ENCODE measurements around the gene KRTAP12-3.
"Not testable (repeated sequence)": the region's sequence is repeated elsewhere in the genome, so short reads cannot be mapped to it uniquely, and the experiment has no call there.

The KRTAP12-3 gene

DNA sequence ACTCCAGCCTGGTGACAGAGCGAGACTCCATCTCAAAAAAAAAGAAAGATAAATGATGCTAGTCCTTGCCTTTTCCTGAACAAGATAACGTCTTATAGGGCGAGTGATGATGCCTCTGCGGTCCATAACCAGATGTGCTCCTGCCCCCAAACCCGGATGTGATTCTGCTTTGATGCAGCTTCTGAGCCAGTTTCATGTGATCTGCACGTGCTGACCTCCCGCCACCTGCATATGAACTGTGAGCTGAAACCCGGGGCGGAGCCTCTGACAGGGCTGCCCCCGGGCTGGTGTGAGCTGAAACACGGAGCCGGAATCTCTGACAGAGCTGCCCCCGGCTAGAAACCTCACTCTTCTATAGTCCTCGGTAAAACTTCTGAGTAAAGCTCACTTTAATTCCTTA, 4.6 kb upstream of the KRTAP12-3 start:
- DNase-seq, result no peak

DNA sequence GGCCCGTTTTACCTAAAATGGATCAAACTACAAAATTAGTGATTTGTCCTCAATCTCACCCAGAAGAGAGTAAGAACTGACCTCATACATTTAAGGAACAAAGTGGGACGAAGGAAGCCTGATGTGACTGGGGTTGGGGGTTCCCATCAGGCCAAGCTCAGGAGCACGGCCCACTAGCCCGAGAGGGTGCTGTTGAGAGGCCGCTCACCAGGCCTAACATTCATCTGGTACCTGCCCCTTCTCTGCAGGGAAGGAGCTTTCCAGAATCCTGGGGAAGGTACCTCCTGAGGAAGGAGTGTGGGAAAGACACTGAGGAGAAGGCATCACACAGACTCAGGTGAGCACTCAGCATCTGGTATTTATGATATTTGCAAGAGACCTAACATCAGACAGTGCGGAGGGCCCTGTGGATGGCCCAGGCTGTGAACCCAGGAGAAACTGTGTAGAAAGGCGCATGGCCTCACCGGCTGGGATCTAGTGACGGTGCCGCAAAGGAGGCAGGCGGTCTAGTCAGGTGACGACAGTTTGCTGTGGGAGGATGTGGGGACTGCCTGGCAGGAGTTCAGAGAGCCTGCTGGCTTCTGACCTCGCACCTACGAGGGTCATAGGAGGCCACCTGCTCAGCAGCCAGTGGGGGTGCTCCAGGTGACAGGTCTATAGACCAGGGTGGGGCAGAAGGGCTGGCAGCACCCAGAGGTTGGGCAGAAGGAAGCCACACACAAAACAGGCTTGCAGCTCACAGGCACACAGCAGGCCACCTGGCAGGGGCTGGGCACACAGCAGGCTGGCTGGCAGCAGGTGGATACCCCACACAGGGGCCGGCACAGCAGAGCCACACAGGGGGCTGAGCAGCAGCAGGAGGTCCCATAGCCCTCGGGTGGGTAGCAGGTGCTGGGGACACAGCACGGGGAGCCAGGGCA, 3.8 kb upstream of the KRTAP12-3 start:
- DNase-seq, result peak; percentile 67

DNA sequence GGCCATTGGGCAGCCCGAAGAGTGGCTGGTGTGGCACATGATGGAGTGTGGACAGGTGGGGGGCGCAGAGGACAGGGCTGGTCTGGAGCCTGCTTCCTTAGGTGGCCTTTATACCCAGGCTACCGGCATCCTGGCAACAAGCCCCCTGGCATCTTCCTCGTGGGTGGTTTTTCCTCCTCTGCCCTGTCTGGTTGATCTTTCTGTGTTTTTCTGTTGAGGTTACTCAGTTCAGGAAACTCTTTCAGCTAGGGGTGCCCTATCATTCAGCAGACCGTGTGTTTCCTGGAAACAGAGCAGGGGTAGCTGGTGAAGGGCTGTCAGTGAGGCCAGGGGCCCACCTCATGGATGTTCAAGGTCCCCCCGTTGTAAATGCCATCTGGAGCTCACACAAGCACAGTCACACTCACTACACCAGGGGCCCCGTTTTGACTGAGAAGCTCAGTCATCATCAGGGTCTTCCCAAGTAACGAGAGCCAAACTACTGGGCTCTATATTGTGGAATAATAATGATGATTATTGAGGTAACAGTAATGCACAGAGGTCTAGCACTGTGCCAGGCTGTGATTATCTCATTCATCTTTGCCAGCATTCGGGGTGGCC, 3.1 kb upstream of the KRTAP12-3 start, which contains the start of gene KRTAP12-4:
KRTAP12-4 (minus strand) TSS at position 84 of the 600 bp plus-strand sequence; CDS start at position 39, 45 bp downstream.
- DNase-seq, result no peak

DNA sequence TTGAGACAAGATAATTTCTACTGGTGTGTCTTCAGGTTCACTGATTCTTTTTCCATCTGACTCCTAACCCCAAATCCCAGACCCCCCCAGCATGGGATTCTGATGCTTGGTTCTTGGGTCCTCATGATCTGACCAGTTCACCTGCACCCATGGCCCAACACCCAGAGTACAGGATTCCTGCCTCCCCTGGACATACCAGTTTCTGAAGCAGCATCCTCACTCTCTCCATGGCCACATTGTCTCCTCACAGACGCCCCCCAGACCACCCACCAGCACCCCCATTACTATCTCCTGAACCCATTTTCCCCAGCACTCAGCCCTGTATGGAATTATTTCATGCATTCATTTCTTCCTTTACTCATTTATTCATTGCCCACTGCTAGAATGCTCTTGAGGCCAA, 864 bp upstream of the KRTAP12-3 start:
- DNase-seq, result no peak

DNA sequence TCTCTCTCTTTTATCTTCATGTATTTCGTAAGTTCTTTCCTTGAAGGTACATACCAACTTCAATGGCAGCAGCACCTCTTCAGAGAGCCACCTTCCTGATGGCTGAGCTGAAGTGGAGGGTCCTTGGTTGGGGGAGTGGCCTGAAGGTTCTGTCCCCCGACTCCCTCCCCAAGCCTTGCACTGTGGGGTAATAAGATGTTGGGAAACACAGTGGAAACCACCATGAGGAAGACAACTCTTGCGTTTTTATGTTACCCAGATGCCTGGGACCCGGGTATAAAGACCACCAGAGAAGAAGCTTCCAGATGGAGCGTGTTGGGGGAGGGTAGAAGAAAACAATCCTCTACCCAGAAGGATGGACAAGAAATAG, 794 bp downstream of the KRTAP12-3 start:
- no peak for DNase-seq

DNA sequence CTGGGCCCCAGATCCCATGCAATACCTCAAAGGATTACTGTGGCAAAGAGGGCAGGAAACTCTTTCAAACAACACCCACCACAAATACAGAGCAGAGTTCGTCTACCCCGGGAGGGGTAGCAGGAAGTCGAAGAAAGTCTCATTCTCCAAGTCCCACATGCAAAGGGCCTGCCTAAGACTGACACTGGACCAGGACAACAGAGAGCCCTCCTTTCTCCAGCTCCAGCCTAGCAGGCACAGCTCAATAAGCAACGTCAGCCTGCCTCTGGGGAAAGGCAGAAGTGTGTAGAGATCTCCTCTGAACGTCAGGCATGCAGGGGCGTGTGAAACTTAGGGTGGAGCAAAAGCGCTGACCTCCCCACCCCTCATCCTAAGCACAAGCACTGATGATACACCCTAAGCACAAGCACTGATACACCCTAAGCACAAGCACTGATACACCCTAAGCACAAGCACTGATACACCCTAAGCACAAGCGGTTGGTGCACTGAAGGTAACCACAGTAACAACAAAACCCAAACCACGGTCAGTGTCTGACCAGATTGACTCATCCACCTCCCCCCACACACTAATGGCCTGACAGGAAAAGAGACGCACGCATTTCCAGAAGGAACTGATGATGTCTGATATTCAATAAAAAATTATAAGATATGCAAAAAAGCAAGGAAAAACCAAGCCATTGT, 1.3 kb downstream of the KRTAP12-3 start:
- no peak for DNase-seq

DNA sequence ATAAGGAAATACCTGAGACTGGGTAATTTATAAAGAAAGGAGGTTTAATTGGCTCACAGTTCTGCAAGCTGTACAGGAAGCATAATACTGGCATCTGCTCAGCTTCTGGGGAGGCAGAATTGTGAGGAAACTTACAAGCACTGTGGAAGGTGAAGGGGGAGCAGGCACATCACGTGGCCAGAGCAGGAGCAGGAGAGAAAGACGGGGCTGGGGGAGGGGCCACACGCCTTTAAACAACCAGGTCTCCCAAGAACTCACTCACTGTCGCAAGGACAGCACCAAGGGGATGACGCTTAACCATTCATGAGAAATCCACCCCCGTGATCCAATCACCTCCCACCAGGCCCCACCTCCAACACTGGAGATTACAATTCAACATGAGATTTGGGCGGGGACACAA, 3.8 kb downstream of the KRTAP12-3 start:
- not testable (repeated sequence) for DNase-seq

DNA sequence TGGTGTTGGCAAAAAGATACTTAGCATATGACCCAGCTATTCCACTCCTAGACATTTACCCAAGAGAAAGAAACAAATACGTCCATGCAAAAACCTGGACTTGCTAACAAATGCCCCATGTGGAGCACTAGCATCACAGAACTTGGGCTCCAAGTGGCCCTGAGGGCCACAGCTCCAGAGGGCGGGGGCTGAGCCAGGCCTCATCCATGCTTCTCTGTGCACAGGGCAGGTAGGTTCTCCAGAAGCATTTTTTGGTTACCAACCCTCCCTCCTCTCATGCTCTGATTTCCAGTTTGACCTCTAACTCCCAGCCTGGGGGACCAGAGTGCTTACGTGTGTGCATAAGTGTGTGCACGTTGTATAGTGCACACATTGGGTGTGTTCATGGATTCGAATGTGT, 7.0 kb downstream of the KRTAP12-3 start:
- no peak for DNase-seq

DNA sequence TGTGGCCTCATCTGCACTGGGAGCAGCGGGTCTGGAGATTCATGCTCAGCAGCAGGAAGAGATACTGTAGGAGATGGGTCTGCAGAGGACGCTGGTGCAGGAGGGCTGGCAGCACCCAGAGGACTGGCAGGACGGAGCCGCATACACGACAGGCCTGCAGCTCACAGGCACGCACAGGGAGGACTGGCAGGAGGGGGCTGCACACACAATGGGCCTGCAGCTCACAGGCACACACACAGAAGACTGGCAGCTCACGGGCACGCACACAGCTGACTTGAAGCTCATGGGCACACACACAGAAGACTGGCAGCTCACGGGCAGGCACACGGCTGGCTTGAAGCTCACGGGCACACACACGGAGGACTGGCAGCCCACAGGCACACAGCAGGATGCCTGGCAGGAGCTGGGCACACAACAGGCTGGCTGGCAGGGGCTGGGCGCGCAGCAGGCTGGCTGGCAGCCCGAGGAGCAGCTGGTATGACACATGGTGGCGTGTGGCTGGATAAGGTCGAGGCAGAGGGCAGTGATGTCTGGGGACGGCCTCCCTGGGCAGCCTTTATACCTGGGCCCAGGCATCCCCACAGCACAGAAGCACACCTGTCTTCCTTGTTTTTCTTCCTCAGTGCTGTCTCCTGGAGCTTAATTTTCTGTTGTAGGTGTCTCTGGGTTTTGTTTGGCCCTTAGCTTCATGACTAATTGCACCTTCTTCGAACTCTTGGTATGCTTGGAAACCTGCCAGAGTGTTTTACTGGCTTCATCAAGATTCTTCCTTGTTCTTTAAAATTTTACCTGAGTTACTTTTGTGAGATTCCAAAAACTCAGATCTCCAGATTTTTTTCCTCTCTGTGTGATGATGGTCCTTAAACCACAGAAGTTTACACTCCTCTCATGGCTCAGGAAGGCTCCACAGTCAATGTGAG, 8.9 kb downstream of the KRTAP12-3 start, which contains the start of gene KRTAP12-2:
KRTAP12-2 (minus strand) TSS at position 527 of the 920 bp plus-strand sequence; CDS start at position 486, 41 bp downstream.
- no peak for DNase-seq

DNA sequence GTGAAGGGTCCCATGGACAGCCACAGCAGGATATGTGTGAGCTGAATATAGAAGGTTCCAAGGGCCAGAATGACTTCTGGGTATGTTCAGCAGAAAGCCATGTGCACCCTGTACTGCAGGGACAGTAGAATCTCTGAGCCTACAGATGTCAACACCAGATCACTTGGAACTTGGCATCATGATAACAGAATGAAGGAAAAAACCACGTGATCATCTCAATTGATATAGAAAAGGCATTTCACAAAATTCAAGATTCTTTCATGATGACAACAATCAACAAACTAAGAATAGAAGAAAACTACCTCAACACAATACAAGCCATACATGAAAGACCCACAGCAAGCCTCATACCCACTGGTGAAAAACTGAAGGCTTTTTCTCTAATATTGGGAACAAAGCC, 9.9 kb downstream of the KRTAP12-3 start:
- no peak for DNase-seq

DNA sequence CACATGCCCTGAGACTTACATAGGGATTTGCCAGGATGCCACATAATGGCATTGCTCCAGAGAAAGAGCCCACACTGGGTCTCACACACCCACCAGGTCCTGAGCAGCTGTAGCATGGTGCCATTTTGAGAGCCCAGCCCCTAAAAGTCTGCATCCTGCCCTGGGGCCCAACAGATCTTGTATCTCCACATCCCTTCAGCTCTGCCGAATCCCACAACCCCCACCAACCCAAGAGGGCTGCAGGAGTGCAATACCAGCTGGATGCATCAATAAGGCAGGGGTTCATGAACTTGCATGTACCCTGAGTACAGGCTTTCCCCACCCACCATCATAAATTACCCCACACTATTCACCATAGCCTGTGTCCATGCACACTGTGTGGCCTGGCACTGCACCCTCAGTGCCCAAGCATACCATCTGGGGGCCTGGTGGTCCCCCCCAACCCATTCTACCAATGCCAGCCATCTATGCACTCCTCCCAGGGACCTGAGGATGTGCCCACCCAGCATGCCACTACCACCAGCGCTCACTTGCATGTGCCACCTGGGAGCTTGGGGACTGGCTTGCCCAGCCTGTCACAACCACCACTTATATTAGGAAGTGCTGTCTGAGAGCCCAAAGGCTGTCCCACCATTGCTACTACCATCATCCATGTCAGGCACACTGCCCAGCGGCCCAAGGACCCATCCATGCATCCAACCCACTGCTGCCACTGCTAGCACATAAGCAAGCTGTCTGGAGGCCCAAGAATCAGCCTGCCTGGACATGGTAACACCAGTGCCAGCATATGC, 13.1 kb downstream of the KRTAP12-3 start:
- no peak for DNase-seq

DNA sequence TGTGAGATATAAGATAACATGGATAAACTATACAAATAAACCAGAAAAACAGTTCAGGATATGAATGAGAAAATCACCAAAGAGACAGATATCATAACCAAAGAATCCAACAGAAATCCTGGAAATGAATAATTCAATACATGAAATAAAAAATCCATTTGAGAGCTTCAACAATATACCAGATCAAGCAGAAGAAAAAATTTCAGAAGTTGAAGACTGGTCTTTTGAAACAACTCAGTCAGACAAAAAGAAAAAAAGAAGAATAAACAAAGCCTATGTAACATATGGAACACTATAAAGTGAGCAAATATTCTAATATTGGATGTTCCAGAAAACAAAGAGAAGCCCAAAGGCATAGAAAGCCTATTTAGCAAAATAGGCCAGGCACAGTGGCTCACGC, 14.2 kb downstream of the KRTAP12-3 start:
- DNase-seq, result no peak

DNA sequence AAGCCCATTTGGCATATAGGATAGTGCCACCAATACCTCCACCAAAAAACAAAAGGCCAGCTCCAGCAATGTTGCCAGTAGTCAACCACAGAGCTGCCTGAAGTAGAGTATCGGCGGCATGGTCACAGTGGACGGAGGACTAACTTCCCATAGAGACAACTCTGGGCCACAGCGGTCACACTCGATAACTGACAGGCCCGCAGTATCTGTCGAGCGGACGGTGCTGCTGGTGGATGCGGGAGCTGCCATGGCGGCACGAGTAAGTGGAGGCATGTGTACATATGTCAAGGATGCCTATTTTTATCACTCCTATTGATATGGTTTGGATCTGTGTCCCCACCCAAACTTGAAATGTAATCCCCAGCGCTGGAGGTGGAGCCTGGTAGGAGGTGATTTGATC, 20.1 kb downstream of the KRTAP12-3 start:
- DNase-seq, result no peak

DNA sequence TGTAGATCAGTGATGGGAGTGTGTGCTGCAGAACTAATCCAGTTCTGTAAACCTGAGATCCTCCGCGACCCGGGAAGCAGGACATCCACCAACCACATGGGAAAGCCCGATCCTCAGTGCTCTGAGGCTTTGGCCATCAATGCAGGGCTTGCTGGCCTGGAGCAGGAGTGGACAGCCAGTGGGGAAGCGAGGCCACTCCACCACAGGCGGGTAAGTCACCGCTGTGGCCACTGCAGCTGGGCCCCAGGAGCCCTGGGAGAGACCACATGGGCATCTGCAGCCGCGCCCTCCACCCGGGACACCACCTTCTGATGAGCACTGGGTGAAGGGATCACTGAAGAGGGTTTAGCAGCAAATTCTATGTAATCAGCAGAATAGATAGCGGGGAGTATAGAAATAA, 23.4 kb downstream of the KRTAP12-3 start:
- DNase-seq, result no peak

DNA sequence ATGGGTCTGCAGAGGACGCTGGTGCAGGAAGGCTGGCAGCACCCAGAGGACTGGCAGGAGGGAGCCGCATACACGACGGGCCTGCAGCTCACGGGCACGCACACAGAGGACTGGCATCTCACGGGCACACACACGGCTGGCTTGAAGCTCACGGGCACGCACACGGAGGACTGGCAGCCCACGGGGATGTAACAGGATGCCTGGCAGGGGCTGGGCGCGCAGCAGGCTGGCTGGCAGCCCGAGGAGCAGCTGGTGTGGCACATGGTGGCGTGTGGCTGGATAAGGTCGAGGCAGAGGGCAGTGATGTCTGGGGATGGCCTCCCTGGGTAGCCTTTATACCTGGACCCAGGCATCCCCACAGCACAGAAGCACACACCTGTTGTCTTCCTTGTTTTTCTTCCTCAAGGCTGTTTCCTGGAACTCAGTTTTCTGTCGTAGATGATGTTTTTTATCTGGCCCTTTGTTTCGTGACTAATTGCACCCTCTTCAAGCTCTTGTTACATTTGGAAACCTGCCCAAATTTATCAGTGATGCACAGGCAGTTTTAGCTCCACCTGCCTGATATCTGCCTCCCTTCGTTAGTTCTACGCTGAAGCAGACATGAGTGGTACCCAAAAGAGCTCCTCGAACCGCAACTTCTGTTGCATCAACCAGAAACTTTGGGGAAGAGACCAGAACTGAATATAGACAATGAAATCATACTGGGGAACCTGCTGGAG, 24.3 kb downstream of the KRTAP12-3 start, which contains the start of gene KRTAP12-1:
KRTAP12-1 (minus strand) TSS at position 303 of the 719 bp plus-strand sequence; CDS start at position 263, 40 bp downstream.
- DNase-seq, result no peak

DNA sequence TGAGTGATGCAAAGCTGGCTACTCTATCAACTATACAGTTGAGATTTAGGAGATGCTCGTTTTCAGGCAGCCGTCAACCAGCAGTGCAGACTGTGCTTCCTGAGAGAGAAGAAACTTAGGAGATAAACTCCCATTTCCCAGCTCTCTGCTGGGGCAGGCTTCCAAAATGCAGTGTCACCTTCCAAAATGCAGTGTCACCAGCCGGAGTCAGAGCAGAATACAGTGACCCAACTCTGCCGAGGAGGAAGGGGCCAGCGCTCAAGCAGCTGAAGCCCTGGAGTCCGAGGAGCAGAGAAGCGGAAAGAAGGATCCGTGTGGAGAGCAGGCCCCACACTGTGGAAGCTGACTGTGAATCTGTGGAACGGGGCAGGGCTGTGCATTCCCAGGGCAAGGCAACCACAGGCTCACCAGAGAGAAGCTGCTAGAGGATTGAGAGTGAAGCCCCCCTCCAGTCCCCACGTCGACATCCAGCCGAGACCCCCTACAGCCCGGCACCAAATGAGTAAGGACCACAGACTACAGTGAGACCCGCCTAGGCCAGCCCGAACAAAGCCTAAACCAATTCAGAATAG, 24.9 kb downstream of the KRTAP12-3 start:
- no peak for DNase-seq

DNA sequence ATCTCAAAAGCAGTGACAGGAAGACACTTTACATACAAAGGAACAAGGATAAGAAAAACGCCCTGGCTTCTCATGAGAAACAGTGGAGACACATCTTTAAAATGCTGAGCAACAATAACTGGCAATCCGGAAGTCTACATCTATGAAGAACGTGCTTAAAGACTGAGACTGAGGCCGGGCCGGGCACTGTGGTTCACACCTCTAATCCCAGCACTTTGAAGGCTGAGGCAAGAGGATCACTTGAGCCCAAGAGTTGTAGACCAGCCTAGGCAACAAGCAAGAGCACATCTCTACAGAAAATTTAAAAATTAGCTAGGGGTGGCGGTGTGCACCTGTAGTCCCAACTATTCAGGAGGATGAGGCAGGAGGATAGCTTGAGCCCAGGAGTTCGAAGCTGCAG, 26.3 kb downstream of the KRTAP12-3 start:
- no peak for DNase-seq

DNA sequence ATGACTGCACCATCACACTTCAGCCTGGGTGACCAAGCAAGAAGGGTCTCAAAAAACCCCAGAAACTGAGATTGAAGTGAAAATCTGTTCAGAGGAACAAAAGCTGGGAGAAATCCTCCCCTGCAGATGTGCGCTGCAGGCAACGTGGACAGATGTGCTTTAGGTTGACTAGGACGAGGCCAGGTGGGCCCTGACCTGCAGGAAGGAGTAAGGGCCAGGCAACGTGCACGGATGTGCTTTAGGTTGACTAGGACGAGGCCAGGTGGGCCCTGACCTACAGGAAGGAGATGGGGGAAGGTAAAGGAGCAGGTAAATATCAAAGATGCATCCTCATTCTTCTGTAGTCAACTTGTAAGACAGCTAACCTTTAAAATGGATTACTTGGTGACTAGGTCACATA, 26.8 kb downstream of the KRTAP12-3 start:
- no peak for DNase-seq

DNA sequence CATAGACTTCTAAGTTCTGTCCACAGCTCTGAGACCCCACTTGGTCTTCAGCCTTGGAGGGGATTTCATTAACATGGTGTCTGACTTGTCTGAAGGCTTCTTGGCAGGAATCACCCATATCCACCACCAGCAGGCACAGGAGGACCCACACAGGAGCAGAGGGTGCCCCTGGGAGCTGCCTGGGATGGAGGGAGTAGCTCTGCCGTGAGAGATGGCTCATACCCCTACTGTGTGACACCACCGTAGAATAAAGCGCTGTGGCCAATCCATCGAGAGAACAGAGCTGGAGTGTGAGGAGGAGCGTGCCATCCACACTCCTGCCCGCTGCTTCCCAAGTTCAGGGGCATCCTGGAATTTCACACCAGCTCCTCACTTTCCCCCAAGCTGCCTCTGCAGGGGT, 27.3 kb downstream of the KRTAP12-3 start:
- not testable (repeated sequence) for DNase-seq

DNA sequence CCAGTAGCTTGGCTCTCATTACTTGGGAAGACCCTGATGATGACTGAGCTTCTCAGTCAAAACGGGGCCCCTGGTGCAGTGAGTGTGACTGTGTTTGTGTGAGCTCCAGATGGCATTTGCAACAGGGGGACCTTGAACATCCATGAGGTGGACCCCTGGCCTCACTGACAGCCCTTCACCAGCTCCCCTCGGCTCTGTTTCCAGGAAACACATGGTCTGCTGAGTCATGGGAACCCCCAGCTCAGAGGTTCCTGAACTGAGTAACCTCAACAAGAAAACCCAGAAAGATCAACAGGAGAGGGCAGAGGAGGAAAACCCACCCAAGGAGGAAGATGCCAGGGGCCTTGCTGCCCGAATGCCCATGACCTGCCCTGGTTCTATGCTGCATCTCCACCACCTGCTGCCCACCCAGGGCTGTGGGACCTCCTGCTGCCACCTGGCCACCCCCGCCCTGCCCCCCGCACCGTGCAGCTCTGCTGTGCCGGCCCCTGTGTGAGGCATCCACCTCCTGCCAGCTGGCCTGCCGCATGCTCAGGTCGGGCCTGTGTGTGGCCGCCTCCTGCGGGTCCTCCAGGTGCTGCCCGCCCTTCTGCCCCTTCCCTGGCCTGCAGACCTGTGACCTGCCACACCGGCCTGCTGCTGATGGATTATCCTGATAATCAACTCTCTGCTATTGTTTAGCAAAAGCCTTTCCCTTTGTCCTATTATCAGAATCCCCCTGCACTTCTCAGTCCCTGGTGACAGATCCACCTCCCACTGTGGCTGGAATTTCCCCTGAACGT, 28.5 kb downstream of the KRTAP12-3 start:
- no peak for DNase-seq

All from activated CD4-positive, alpha-beta T cell treated with anti-CD3 and anti-CD28 coated beads, Interleukin-2, amount 50 U/mL, for 1 hour (primary cell).